HG03442 (cell line): ENCODE results near the gene AP5Z1.
"Not testable (repeated sequence)": the region's sequence is repeated elsewhere in the genome, so short reads cannot be mapped to it uniquely, and the experiment has no call there.

ENCODE experiments used
- ATAC-seq: cut with Tn5 transposase; IDR thresholded peaks from one replicate; pipeline ENCODE4 v1.9.1; 2021; ENCODE audit warnings: mild to moderate bottlenecking, moderate library complexity; ENCODE audit not compliant: unreplicated experiment

Gene AP5Z1

DNA sequence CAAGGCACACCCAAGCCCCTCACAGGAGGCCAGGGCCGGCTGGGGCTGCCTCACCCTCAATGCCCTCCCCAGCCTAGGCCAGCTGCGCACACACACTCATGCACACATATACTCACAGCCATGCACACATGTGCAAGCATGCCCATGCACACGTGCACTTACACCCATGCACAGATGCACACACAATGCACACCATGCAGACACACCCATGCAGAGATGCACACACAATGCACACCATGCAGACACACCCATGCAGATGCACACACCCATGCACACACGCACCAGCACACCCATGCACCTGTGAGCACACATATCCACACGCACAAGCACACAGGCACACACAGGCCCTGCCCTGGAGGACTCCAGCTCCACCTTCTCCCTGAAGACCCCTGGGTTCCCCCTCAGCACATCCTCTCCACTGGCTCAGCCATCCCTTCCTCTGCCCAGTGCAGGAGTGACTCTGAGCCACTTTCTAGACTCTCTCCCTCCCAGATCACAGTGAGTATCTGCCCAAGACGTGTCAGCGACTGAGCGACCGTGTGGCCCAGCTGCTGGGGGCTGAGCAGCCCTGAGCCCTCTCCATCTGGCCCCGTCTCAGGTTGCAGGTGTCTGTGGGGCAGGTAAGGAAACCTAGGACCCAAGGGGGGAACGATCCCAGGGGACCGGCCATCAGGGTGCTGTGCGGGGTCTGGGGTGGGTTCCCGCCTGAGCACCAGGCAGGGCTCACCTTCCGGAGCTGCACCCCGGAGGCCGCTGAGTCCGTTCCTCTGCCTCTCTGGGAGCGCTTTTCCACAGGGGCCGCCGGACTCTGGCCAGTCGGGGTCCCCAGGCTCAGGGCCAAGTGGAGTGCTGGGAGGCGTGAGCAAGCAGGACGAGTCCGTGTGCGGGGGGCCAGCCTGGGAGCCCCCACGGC, 25.8 kb downstream of the AP5Z1 start:
- no peak for ATAC-seq

DNA sequence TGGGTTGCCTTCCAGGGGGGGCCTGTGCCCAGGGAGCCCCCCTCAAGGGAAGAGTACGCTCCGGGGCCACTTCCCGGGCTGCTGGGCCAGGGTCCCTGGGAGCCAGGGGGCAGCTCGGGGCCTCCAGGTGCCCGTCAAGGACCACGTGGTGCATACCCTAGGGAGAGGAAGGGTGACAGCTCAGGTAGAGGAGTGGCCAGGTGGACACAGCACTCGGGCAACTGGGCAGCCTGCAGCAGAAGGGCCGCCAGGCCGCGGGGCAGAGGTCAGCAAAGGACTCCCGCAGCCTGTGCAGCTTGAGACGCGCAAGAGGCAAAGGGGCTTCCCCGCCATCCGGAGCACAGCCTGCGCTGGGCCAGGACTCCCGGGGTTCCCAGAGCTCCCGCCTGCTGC, 26.4 kb downstream of the AP5Z1 start:
- ATAC-seq: no peak

DNA sequence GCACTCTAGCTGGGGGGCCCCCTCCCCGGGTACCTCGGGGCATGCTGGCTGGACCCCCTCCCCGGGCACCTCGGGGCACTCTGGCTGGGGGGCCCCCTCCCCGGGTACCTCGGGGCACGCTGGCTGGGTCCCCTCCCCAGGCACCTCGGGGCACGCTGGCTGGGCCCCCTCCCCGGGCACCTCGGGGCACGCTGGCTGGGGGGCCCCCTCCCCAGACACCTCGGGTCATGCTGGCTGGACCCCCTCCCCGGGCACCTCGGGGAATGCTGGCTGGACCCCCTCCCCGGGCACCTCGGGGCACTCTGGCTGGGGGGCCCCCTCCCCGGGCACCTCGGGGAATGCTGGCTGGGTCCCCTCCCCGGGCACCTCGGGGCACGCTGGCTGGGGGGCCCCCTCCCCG, 27.2 kb downstream of the AP5Z1 start:
- not testable (repeated sequence) for ATAC-seq

DNA sequence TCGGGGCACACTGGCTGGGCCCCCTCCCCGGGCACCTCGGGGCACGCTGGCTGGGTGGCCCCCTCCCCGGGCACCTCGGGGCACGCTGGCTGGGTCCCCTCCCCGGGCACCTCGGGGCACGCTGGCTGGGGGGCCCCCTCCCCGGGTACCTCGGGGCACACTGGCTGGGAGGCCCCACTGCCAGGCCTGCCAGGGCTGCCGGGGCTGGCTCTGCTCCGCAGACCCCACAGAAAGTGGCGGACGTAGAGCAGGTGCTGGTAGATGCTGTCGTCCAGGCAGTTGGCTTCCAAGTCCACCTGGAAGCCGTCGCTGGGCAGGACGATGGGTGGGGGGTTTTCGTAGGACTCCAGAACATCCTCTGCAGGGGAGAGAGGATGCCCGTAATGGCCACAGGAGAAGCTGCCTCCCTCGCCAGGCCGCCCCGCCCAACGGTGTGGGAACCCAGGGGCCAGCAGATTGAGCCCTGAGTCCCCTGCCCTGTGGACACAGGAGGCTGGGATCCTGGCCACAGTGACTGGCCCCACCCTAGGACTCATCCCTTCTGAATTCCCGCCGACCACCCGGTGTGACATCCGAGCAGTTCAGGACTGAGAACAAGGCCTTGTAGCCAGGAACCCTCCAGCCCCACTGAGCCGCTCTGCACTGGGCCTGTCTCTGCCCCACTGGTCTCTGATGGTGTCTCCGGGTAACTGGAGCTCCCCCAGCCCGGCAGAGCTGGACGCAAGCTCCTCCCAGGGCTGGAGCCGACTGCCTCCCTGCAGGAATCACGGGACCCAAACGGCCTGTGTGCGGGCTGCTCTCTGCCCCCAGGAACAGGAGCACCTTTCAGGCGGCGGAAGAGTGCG, 28.2 kb downstream of the AP5Z1 start:
- no peak for ATAC-seq

DNA sequence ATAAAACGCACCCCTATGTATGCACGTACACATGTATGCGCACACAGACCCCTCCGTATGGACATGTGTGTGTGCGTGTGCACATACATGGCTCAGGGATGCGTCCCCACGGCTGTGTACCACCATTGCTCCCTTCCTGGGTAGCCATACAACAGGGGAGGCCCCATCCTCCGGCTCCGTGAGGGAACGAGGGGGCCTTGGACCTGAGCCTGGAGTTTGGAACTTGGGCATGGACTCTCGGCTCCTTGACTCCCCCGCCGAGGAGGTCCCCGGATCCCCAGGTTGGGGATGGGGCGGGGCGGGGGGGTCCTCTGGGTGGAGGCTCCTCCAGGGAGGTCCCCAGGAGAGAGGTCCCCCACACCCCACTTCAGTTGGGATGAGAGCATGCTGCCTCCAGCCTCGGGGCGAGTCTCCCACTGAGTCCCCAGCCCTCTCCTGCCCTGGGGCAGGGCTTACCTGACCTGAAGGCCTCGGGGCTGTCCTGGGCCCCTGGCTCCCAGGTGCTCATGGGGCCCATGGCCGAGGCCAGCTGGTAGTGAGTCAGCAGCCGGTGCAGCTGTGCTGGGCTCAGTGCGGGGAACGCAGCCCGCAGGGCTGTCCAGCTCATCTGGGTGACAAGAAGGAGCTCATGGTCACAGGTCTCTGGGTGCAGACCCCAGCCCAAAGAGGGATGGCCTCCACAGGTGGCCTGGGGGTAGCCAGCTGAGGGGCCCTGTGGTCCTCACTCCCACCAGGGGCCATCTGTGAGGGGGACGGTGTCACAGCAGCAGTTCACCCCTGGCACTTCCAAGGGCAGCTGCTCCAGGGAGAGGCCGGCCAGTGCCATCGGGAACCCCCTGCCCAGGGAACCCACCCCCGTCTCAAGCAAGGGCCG, 29.9 kb downstream of the AP5Z1 start:
- ATAC-seq: no peak

DNA sequence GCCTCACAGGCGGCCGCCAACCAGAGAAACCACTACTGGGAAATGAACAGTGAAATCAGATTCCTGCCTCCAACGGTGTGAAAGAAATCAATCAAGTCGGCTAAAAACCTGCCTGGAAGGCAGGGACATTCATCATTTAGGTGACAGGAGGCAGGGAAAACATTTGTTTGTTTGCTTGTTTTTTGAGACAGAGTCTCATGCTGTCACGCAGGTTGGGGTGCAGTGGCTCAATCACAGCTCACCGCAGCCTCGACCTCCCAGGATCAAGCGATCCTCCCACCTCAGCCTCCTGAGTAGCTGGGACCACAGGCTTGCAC, 30.5 kb downstream of the AP5Z1 start:
- no peak for ATAC-seq

DNA sequence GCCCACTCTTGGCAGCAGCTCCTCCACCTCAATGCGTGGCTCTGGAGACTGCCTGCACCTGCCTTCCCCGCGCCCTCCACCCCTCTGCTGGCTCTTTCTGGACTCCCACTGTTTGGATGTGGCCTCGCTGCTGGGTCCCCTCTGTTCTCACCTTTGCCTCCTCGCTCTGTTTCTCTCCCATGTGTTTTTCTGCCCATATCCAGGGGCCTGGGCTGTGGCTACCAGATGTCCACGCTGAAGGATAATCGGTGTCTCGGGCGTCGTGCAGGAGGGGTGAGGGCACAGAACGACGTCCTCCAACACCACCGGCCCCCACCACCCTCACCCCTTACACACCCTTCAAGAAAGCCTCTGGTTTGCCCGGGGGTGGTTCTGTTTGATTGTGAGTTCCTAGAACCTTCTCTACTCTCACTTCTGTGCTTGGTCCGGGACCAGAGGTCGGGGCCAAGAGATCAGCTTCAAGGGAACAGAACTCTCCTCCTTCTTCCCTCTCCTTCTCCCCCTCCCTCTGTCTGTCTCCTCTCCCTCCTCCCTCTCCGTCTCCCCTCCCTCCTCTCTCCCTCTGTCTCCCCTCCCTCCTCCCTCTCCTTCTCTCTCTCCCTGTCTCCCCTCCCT, 31.7 kb downstream of the AP5Z1 start:
- ATAC-seq: no peak

DNA sequence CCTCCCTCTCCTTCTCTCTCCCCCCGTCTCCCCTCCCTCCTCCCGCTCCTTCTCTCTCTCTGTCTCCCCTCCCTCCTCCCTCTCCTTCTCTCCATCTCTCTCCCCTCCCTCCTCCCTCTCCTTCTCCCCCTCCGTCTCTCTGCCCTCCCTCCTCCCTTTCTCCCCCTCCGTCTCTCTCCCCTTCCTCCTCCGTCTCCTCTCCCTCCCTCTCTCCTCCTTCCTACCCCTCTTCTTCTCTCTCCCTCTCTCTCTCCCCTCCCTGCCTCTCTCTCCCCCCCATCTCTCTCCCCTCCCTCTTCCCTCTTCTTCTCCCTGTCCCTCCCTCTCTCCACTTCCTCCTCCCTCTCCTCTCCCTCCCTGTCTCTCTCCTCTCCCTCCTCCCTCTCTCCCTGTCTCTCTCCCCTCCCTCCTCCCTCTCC, 32.2 kb downstream of the AP5Z1 start:
- no peak for ATAC-seq

DNA sequence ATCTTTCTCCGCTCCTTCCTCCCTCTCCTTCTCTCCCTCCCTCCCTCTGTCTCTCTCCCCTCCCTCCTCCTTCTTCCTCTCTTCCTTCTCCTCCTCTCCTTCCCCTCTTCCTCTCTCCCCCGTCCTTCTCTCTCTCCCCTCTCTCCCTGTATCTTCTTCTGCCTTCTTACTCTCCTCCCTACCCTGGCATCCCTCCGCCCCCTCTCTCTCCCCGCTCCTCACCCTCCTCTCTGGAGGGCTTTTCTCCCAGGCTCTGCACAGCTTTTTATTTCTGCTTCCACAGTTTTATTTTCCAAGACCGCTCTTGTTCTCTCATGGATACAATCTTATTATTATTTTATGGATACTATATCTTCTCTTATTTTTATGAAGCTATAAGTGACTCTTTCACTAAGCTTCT, 32.6 kb downstream of the AP5Z1 start:
- ATAC-seq: no peak

DNA sequence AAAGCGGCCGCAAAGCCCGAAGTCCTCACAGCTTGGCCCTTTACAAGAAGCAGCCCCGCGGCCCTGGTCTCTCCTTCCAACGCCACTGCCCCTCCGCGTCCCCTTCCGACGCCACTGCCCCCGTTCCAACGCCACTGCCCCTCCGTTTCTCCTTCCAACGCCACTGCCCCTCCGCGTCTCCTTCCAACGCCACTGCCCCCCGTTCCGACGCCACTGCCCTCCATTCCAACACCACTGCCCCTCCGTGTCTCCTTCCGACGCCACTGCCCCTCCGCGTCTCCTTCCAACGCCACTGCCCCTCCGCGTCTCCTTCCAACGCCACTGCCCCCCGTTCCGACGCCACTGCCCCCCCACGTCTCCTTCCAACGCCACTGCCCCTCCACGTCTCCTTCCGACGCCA, 33.1 kb downstream of the AP5Z1 start:
- no peak for ATAC-seq

DNA sequence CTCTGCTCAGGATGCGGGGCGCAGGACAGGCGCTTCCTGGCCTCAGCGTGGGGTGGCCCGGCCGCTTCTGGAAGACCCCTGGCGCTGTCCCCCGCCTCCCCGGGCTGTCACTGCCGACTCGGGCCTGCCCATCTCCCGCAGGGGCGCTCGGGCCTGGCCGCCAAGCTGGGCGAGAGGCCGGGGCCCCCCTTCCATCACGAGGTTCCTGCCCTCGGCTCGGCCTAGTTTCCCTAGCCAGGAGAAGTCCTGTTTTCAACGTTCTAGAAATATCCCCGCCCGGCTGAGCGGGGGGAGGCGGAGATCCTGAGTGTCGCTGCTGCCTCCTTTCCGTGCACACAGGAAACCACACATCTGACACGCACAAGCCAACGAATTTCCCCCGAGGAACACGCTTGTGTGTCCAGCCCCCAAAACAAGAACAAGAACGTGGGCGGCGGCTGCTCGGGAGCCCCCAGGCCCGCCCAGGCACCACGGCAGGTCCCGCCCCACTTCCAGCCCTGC, 33.7 kb downstream of the AP5Z1 start:
- no peak for ATAC-seq

DNA sequence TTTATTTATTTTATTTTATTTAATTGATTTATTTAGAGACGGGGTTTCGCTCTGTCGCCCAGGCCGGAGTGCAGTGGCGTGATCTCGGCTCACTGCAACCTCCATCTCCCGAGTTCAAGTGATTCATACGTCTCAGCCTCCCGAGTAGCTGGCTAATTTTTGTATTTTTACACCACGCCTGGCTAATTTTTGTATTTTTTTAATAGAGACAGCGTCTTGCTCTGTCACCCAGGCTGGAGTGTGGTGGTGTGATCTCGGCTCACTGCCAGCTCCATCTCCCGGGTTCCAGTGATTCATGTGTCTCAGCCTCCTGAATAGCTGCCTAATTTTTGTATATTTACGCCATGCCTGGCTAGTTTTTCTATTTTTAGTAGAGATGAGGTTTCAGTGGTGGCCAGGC, 34.2 kb downstream of the AP5Z1 start:
- no peak for ATAC-seq

DNA sequence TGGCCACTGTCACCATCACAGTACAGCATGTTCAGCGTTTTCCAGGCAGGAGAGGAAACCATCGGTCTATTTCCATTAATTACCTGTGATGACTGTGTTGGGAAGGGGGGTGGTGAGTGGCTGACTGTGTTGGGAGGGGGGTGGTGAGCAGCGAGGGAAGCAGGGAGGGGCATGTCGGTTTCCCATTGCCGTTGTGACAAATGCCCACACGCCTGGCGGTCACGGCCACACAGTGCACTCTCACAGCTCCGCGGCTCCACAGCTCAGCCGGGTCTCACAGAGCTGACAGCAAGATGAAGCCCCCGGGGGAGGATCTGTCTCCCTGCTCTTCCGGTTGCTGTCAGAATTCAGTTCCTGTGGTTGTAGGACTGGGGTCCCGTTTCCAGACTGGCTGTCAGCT, 39.0 kb downstream of the AP5Z1 start:
- no peak for ATAC-seq

DNA sequence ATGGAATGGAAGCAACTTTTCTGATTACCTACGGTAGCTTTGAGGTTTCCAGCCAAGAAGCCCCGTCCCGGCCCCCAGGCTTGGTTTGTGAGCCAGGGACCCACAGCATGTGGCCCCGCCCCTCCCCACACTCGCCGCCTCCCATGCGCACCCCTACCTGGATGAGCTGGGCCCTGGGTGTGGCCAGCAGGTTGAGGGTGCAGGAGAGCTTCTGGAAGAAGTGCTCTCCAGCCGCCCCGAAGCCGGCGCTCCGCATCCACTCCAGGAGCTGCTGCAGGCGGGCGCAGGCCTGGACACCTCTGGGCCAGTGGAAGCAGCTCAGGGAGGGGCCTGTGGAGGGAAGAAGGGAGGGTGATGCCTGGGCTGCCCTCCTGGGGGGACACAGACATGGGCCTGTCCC, 39.7 kb downstream of the AP5Z1 start:
- ATAC-seq: no peak

DNA sequence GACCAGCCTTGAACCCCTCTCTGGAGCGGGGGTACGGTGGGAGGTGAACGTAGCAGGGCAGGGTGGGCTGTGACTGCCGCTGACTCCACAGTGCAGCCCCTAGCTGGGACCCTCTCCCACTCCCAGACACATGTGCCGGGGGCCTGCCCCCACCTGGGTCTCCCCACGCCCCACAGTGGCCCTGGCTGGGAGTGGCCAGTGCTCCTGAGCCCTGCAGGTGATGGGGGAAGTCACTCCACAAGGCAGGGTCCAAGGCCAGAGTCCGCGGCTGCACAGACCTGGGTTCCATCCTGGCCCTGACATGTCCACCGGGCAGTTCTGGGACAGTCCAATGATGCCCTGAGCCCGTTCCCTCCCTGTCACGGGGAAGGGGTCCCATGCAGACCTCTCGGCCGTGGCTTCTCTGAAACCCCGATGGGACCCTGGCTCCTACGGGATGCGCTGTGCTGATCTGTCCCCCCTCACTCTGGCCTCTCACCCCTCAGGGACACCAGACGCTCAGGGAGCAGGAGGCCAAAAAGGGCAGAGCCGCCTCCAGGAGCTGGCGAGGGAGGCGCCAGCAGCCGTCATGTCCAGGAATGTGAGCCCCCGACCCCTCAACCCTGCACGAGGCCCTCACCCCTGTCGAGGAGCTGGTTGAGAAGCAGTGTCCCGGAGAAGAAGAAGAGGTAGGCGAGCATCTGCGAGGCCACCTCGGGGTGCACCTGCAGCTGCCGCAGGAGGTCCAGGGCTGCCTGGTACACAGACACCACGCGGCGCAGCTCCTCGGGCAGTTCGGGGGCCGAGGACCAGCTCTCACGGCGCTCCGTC, 40.4 kb downstream of the AP5Z1 start:
- no peak for ATAC-seq

DNA sequence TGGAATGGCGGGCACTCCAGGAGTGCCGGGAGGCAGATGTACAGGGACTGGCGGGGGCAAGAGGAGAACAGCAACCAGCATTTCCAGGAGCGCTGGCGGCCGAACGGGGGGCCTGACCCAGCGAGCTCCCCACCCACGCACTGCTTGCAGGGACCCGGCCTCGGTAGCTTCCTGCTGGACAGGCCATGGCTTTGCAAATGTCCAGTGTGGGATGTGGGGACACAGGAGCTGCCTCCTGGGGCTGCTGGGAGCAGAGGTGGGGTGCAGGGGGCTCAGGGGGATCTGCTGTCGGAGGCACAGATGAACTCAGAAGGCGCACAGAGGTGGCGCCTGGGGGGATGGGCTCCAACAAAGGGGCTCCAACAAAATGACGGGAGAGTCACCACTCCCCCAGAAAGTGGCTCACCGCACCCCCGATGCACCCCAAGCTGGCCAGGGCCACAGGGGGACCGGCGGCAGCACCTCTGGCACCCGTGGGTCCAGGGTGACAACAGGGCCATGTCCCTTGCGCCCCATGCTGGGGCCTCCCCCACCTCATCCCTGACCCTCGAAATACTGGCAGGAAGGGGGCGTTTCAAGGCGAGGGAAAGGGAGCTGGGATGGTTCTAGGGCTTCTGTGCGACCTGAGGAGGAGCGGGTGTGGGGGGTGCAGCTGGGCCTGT, 41.1 kb downstream of the AP5Z1 start:
- ATAC-seq: no peak

DNA sequence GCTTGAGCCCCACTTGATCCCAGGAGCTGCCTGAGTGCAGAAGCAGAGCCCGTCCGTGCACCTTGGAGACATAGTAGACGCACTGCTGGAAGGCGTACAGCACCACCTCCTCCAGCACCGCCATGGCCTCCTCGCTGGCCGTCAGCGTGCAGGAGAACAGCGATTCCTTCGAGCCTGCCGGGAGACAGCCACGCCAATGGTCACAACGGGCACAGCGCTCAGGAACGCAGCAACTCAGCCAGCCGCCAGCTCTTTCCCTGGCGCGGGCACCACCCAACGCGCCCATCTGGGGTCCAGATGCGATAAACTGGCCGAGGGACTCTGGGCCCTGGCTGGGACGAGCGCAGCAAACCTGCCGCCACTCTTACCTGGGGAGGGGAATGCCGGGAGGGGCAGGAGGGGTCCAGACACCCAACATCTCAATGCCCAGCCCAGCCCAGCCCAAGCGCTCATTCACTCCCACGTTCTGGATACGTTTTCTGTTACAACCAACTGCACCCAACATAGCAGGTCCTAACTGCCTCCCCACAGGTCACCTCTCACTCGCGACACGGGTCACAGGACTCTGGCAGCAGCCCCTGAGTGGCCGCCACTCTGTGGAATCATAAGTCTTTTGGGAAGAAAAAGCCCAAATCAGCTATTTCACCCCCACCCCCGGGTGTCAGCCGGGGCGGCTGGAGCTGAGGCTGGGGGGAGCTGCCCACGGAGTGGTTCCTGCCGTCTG, 41.9 kb downstream of the AP5Z1 start:
- ATAC-seq: no peak

DNA sequence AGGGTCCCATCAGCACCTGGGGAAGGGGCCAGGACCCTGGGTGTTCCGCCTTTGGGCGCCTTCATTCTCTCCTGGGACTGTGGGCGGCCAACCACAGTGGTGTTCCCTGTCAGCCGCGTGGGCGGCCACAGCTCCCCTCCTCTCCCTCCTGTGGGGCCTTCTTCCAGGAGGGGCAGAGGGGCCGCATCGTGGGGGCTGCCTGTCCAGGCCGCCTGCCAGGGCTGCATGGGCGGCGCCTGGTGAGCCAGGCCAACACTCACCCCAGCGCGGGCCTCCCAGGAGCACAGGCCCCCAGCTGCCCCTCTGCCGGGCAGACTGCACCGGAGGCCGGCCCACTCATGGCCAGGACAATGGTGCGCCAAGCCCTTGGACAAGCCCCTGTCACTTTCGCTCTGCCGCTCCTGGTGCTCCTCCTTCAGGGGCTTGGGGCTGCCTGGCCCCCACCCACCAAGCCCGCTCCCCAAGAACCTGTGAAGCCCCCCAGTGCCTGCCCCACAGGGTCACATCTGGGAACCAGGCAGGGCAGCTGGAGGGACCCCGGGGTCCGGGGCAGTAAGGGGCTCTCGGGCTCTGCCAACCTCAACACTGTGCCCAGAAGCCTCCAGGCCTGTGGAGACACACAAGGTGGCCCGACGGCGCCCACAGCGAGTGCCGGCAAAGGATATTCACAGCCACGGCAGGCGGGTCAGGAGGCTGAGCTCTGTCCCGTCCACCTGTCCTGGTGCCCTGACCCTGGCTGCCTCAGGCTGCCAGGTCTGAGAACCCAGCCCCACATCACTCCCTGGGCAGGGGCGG, 42.8 kb downstream of the AP5Z1 start:
- ATAC-seq: no peak
